HG03342 (cell line): Measurements from ENCODE around the gene VWF.
"Not testable (repeated sequence)": the region's sequence is repeated elsewhere in the genome, so short reads cannot be mapped to it uniquely, and the experiment has no call there.

Experiments used
- ATAC-seq: cut with Tn5 transposase; IDR thresholded peaks from one replicate; pipeline ENCODE4 v1.9.1; 2021; ENCODE audit warnings: mild to moderate bottlenecking, moderate library complexity; ENCODE audit not compliant: unreplicated experiment

Gene VWF

GRCh38 chr12:6124411-6125309 lies at the start of gene VWF:
Gene VWF (minus strand): TSS chr12:6124670. CDS start chr12:6123196, 1,474 bp downstream.
- ATAC-seq = no peak

DNA sequence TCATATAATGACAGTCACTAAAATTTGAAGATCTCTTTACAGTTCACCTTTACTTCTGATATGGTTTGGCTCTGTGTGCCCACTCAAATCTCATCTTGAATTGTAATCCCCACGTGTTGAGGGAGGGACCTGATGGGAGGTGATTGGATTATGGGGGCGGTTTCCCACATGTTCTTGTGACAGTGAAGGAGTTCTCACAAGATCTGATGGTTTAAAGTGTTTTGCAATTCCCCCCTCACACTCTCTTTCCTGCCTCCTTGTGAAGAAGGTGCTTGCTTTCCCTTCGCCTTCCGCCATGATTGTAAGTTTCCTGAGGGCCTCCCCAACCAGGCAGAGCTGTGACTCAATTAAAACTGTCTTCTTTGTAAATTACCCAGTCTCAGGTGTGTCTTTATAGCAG lies 48.4 kb upstream of the VWF start:
- ATAC-seq = no peak

DNA sequence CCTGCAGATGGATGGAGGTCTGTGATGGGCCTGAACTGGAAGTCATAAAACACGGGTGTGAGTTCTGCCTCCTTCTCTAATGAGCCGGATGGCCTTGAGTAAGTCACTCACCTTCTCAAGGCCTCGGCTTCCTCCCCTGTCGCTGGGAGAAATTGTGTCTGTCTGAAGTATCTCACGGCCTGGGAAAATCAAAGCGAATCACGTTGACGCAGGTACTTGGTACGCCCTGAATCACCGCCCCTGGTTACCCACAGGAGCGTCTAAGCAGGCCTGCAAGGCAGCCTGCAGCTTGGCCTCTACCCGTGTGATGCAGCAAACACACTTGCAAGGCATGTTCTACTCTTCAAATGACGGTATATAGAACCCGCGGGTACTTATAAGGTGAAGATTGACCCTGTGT lies 47.6 kb upstream of the VWF start:
- no peak for ATAC-seq

- ATAC-seq = no peak
These were observed 47.0 kb upstream of the VWF start for GRCh38 chr12:6171409-6172015.

GRCh38 chr12:6167327-6168280 lies 43.1 kb upstream of the VWF start:
- ATAC-seq = peak; percentile 86

DNA sequence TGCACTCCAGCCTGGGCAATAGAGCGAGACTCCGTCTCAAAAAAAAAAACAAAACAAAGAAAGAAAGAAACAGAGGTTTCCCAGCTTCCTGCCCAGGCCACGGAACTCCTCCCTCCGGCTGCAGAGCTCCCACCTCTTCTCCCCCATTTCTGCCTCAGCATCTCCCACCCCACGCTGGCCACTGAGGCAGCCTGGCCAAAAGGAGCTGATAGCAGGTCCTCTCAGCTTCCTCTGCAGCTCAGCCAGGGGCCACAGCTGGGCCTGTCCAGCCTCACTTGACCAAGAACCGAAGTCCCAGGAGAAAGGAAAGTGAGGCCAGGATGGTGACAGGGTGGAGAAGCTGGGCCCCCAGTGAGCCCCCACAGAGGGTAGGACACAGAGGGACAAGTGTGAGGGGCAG lies 42.3 kb upstream of the VWF start:
- no peak for ATAC-seq

- ATAC-seq = no peak
These were observed 40.9 kb upstream of the VWF start for GRCh38 chr12:6165395-6165794.

DNA sequence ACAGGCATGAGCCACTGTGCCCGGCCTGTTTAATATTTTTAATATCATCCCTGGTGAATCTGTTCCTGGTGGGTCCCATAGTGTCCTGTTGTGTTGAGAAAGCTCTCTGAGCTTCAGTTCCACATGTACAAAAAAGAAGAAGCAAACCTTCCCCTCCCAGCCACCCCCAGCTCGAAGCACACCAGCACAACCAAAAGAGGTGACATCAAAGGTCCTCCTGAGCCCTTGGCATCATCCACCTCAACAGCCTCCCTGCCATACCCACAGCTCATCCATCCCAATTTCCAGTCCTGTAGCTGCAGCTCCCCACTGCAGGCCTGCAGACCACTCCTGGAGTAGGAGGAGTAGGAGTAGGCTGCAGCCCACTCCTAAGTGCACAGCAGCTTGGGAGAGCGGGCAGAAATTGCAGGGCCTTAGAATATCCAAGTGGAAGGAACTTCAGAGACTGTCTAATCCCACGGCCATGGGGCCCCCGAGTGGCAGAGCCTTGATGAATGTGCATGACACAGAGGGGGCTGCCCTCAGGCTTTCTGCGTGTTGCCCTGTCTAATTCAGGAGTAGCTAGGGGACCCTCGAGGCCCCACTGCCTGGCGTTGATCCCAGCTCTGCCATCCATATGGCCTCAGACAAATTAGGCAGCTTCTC lies 39.1 kb upstream of the VWF start:
- no peak for ATAC-seq

DNA sequence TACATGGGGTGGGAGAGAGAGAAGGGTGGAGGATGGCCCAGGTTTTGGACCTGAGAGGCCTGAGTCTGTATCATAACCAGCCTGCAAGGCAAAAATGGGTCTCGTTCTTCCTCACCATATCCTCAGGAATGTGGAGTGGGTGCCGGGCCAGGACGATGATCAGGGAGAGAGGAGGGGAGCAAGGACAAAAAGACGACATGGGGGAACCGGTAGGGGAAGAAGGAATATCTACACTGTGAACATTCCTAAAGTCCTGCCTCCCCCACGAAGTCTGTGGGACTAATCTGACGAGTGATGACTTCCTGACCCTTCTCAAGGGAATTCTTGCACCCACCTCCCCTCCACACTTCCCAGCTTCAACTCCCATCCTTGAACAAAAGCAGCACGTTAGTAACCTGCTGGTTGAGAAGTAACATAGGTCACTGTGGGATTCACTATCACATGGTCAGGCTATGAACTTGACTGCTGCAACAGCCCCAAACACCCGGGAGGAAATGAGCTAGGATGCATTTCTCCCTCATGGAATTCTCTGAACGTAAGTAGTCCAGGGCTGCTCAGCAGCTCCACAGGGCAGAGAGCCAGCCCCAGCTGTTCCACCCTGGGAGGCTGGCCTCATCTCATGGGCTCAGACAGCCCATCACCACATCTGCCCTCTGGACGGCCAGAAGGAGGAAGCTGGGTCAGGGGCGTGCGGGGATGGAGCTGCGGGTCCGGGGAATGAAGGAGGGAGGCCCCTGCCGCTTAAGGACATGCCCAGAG lies 36.8 kb upstream of the VWF start:
- ATAC-seq = no peak

- not testable (repeated sequence) for ATAC-seq
These were observed 35.7 kb upstream of the VWF start for GRCh38 chr12:6160049-6160649.

- not testable (repeated sequence) for ATAC-seq
These were observed 34.9 kb upstream of the VWF start for GRCh38 chr12:6159166-6160011.

GRCh38 chr12:6158749-6159148 lies 34.3 kb upstream of the VWF start:
- ATAC-seq = no peak

DNA sequence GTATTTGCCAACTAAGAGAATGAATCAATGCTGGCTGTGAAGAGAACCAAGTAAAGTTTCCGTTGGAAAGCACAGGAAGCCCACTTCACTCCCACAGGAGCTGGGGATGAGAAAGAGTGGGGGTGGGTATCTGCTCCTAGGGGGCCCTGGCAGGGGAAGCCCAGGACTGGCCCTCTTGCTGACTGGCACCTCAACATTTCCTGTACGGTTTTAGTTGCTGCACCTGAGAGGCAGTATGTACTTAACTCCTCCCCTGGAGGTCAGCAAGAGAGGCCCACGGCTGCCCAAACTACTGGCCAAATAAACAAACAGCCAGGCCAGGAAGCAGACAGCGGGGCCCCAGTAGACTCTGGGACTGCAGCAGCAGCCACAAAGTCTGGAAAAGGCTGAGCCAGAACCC lies 33.8 kb upstream of the VWF start:
- no peak for ATAC-seq

DNA sequence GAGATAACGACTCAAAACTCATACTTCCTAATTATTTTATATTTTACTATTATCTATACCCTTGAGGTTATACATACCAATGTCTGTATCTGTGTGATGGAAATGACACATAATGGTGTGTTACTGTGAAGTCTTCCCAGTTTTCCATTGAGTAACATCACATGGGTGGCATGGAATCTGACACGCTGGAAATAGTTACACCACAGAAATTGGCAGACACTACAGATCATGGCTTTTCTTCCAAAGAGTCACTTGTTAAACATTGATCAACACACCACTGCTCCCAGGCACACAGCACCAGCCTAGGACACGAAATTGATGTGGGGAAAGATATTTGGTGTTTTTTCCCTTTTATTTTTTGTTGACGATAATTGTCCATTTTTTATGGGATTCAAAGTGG lies 33.0 kb upstream of the VWF start:
- no peak for ATAC-seq

- no peak for ATAC-seq
These were observed 30.4 kb upstream of the VWF start for GRCh38 chr12:6154730-6155459.

- ATAC-seq = not testable (repeated sequence)
These were observed 24.3 kb upstream of the VWF start for GRCh38 chr12:6148722-6149121.

DNA sequence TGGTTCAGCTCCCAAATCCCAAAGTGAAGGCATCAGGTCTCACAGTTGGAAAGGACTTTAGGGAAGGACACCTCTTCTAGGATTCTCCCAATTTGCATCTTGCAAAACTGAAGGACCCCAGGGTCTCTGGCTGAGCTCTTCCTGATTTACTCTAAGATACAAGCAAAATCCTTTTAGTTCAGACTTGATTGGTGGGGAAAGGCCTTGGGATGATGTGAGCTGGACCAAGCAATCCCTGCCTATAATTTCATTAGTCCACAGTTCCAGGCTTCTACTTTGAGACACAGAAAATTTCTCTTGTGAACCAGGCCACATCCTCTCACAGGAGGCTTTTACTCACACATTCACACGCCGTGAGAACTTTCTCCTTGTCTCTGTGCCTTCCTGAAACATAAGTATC lies 23.6 kb upstream of the VWF start:
- ATAC-seq = no peak

- ATAC-seq = no peak
These were observed 22.5 kb upstream of the VWF start for GRCh38 chr12:6146951-6147350.
